ENCODE data around the gene UBA5.

DNA sequence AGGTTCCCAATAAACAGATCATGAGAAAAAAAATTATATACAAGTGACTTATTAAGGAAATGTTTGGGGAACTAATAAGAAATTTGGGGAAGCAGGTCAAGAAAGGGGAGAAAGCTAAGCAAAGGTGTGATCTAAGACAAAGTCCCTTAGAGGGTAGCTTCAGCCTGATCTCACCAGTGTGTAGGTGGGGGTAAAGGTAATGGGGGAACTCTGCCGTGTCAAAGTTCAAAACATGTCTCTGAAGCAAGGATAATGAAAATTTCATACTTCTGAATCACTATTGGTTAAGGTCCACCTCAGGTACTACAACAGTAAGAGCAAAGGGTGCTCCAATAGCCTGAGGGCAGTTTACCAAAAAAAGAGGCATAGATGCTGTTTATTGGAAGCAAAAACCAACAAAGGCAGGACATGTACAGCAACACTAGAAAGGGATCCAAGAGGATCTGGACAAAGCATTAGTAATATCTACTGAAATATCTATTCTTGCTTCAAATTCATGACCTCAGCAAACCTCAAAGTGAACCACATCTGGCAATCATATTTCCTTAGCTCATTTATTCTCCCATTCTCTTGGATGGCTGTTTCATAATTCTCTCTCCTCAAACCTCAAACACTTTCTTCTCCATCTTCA lies 7.4 kb upstream of the UBA5 start:
- no peak for TF ChIP-seq GATA3 (IDR thresholded peaks at IDR 0.05; ENCODE audit: low read depth, low read length)
- no peak for TF ChIP-seq GATA2 (IDR thresholded peaks at IDR 0.05; ENCODE audit: low read depth, low read length)
